Uterus (tissue), 4 donors: ENCODE data around the gene ANKRD39. TPM values are rescaled to one million over a fixed set of nuclear protein-coding genes. Genes with fewer than 3 reads are reported as not detected.

Source experiments
- DNase-seq, 2 donors: peaks; one replicate each; pipeline ENCODE4 v3.0.0-alpha.2; 2019 to 2020
- H3K27ac ChIP-seq, 2 donors: fragments of 200-600 bp; sonication (generic); 1 replicate in 1 of 2; 2 replicates in 1 of 2; pipeline ENCODE4 v1.5.1; 2016 to 2018
- H3K27me3 ChIP-seq, 2 donors: fragments of 200-600 bp; sonication (generic); one replicate each; pipeline ENCODE4 v1.5.1; 2018 to 2019; ENCODE audit warnings: control low read depth in 1 of 2
- H3K36me3 ChIP-seq, 2 donors: fragments of 200-600 bp; sonication (generic); one replicate each; pipeline ENCODE4 v1.5.1; 2019; ENCODE audit warnings: control low read depth in 1 of 2
- H3K4me1 ChIP-seq, 2 donors: fragments of 200-600 bp; sonication (generic); one replicate each; pipeline ENCODE4 v1.5.1; 2018 to 2019; ENCODE audit warnings: control low read depth in 1 of 2
- H3K4me3 ChIP-seq, 2 donors: fragments of 200-600 bp; sonication (generic); 1 replicate in 1 of 2; 2 replicates in 1 of 2; pipeline ENCODE4 v1.5.1; 2018 to 2019; ENCODE audit warnings: mild to moderate bottlenecking in 1 of 2
- H3K9me3 ChIP-seq, 2 donors: fragments of 200-600 bp; sonication (generic); one replicate each; pipeline ENCODE4 v1.5.1; 2019; ENCODE audit warnings: control low read depth in 1 of 2
- POLR2A ChIP-seq, 2 donors: fragments of 450-650 bp; IDR thresholded peaks; one replicate each; pipeline ENCODE4 v1.6.1; 2016; ENCODE audit warnings: antibody characterized with exemption in 2 of 2, mild to moderate bottlenecking in 1 of 2, moderate library complexity in 1 of 2
- intact Hi-C: fragments of 100-400 bp; cut with DNase I; formaldehyde crosslinking; loops from one replicate; pipeline ENCODE4 v1.15.1; 2023; ENCODE audit warnings: low total_unique reads
- total RNA-seq, 4 donors: library from RNA; depleted of rRNA in 3 of 4; stranded (reverse); fragments of >200 nt in 3 of 4; gene quantifications; one replicate each; pipeline versions ENCODE4 v1.1.0 to v1.2.4, GENCODE V29; 2014 to 2023
- TF ChIP-seq, protein P1 (sequence below), 4 experiments: fragments of 200-600 bp in 2 of 4; fragments of 450-650 bp in 2 of 4; sonication (generic) in 2 of 4; IDR thresholded peaks; one replicate each; pipeline ENCODE4 v1.5.1; 2016 to 2019; ENCODE audit warnings: antibody characterized with exemption in 4 of 4, mild to moderate bottlenecking in 2 of 4, moderate library complexity in 1 of 4
- donor health status: DM: yes; HTN: yes; CAD: no.

Gene ANKRD39
- total RNA-seq, 4 donors from 2014 or later: 4.7 to 162 (median 16.9) TPM

DNA sequence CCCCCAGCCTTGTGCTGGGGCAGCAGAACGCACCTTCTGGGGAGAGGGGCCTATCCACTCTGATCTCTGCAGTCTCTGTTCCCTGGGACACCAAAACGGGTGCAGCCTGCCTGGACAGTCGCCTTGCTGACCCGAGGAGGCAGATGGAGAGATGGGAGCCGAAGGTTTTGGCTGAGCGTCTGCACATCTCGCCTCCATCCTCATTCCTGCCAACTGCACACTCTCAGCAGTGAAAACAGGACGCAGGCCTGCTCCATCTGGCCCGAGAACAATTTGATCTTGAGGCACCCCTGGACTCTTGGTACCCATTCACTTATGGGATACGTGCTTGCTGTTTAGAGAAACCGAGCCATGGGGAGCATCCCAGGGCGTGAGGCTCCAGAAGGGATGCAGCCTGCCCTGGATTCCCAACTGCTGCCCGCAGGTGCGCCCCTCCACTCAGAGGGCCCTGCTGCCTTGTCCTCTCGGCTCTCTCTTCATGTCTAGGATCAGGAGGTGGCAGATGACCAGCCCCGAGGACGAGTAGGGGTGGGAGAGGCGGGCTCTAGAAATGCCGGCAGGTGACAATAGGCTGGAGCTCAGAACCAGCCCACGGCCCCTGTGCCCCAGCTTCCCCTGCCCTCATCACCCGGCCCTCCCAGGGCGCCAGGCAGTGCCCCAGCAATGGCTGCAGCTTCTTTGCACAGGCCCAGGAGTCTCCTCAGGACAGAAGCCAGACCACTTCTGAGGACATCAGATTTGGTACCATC is 21.2 kb upstream of the ANKRD39 start:
- Histone ChIP-seq H3K36me3 (no peaks in the 10 kb centered on the region), H3K4me1 (peaks cover 0 to 10% of the 10 kb centered on the region in 2 donors), H3K27me3 (no peaks in the 10 kb centered on the region), H3K27ac (peak overlapping the region in 1 of 2 donors; percentile 6), H3K4me3 (no peak overlapping the region), H3K9me3 (no peaks in the 10 kb centered on the region)
- TF ChIP-seq, protein P1, sequence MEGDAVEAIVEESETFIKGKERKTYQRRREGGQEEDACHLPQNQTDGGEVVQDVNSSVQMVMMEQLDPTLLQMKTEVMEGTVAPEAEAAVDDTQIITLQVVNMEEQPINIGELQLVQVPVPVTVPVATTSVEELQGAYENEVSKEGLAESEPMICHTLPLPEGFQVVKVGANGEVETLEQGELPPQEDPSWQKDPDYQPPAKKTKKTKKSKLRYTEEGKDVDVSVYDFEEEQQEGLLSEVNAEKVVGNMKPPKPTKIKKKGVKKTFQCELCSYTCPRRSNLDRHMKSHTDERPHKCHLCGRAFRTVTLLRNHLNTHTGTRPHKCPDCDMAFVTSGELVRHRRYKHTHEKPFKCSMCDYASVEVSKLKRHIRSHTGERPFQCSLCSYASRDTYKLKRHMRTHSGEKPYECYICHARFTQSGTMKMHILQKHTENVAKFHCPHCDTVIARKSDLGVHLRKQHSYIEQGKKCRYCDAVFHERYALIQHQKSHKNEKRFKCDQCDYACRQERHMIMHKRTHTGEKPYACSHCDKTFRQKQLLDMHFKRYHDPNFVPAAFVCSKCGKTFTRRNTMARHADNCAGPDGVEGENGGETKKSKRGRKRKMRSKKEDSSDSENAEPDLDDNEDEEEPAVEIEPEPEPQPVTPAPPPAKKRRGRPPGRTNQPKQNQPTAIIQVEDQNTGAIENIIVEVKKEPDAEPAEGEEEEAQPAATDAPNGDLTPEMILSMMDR (IDR thresholded peaks at IDR 0.05): no peak
- TF ChIP-seq POLR2A (IDR thresholded peaks at IDR 0.05): no peak
- no peak for DNase-seq
- intact Hi-C loops: no loop called here

DNA sequence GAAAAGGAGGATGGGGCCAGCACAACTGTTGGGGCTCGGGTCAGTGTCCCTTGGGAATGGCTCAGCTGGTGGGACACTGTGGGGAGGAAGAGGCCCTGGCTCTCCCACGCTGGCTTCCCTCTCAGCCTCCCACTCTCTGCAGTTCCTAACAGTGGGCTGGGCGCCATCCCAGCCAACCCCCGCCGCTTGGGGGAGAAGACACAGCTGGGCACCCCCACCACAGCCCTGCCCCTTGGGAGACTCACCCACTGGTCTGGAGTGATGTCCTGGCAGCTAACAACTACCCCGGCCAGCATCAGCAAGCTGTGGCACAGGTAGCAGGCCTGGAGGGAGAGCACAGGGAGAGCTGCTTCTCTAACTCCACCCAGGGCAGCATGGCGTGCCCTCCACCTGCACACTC is 20.4 kb upstream of the ANKRD39 start:
- H3K27ac ChIP-seq: peak overlapping the region; percentile 6 to 12
- DNase-seq: no peak
- H3K27me3 ChIP-seq: no peaks in the 10 kb centered on the region
- no peak for TF ChIP-seq POLR2A (IDR thresholded peaks at IDR 0.05)
- TF ChIP-seq, protein P1 (IDR thresholded peaks at IDR 0.05): no peak
- intact Hi-C loops: no loop called here
- H3K4me3 ChIP-seq: no peak overlapping the region
- H3K9me3 ChIP-seq: no peaks in the 10 kb centered on the region
- peaks cover 0 to 10% of the 10 kb centered on the region in 2 donors for H3K4me1 ChIP-seq
- no peaks in the 10 kb centered on the region for H3K36me3 ChIP-seq

DNA sequence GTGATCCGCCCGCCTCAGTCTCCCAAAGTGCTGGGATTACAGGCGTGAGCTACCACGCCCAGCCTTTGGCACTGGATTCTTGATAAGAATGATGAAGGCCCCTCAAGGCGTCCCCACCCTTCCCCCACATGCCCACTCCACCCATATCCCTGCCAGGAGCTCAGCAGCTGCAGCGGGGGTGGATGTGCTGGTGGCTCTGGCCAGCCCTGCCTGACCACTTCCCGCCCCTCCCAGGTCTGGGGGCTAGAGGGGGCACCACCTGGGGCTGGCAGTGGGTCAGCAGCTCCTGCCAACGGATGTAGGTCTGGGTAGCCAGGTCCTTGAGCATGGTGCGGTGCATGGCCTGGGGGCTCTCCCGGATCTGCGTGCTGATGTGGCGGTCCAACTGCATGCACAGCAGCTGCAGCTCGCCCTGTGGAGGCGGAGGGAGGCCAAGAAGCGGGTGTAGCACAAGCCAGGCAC is 19.8 kb upstream of the ANKRD39 start:
- Histone ChIP-seq H3K4me1 (peaks cover 0 to 10% of the 10 kb centered on the region in 2 donors), H3K36me3 (no peaks in the 10 kb centered on the region), H3K9me3 (no peaks in the 10 kb centered on the region), H3K27ac (peak overlapping the region in 1 of 2 donors; percentile 12), H3K4me3 (no peak overlapping the region), H3K27me3 (no peaks in the 10 kb centered on the region)
- TF ChIP-seq POLR2A (IDR thresholded peaks at IDR 0.05): no peak
- TF ChIP-seq, protein P1 (IDR thresholded peaks at IDR 0.05): no peak
- intact Hi-C loops: no loop called here
- no peak for DNase-seq

DNA sequence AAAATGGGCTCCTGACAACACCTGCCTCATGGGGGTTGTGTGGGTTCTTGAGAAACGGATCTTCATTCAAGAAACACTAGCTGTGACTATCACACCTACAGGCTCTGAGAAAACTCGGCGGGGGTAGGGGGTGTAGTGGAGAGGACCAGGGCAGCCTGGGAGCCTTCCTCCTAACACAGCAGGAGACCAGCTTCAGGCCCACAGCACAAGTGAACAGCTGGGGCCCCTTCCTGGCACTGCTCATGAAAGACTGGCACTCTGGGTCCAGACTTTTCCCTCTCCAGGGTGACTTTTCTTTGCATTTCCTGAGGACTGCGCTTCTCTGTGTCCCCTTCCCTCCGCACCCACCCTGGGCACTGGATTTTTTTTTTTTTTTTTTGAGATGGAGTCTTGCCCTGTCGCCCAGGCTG is 19.2 kb upstream of the ANKRD39 start:
- no peak overlapping the region for H3K27ac ChIP-seq
- H3K27me3 ChIP-seq: no peaks in the 10 kb centered on the region
- peaks cover 0 to 10% of the 10 kb centered on the region in 2 donors for H3K4me1 ChIP-seq
- DNase-seq: no peak
- no peak for TF ChIP-seq POLR2A (IDR thresholded peaks at IDR 0.05)
- TF ChIP-seq, protein P1 (IDR thresholded peaks at IDR 0.05): no peak
- no peak overlapping the region for H3K4me3 ChIP-seq
- intact Hi-C loops: no loop called here
- H3K36me3 ChIP-seq: no peaks in the 10 kb centered on the region
- H3K9me3 ChIP-seq: no peaks in the 10 kb centered on the region

DNA sequence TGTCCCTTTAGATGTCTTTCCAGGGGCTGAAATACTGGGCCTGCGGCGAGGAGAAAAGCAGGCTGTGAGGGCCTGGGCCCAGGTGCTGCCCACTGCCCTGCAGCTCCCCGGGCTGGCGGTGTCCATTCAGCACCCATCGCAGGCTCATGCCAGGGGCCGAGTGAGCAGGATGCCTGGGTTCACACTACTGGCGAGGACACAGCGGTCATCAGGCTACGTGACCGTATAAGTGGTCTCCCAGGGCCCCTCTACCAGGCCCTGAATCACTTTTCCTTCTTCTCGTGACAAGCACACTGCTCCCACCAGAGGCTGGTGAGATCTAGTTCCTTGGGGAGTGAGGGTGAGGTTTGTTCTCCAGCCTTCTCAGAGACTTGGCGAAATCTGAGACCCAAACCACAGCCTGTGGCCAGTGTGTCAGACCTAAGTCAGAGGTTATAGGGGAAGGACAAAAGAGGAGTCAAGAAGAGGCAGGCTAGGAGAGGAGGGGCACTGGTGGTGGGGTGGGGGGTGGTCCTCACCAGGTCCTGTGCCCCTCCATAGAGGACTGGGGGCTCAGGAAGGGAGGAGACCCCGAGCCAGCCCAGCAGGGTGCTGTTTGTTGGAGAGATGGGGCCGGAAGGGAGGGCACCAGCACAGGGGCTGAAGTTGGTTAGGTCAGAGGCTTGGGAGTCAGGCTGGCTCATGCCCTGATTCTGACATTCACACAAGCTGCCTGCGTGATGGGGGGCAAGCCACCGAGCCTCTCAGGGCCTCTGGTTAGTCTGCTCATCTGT is 18.6 kb upstream of the ANKRD39 start:
- intact Hi-C loops: no loop called here
- H3K4me3 ChIP-seq: no peak overlapping the region
- H3K36me3 ChIP-seq: no peaks in the 10 kb centered on the region
- H3K9me3 ChIP-seq: no peaks in the 10 kb centered on the region
- no peak for DNase-seq
- H3K27me3 ChIP-seq: no peaks in the 10 kb centered on the region
- H3K4me1 ChIP-seq: peaks cover 0 to 15% of the 10 kb centered on the region in 2 donors
- H3K27ac ChIP-seq: no peak overlapping the region
- TF ChIP-seq POLR2A (IDR thresholded peaks at IDR 0.05): no peak
- TF ChIP-seq, protein P1 (IDR thresholded peaks at IDR 0.05): no peak
